HG02973 (cell line): ENCODE measurements around the gene SLC9A8.
"Not testable (repeated sequence)": the region's sequence is repeated elsewhere in the genome, so short reads cannot be mapped to it uniquely, and the experiment has no call there.

Experiments used
- ATAC-seq: cut with Tn5 transposase; IDR thresholded peaks from one replicate; pipeline ENCODE4 v1.9.1; 2021; ENCODE audit warnings: moderate library complexity; ENCODE audit not compliant: unreplicated experiment

Gene SLC9A8

GRCh38 chr20:49891476-49892110 is 79.0 kb downstream of the SLC9A8 start:
- ATAC-seq: no peak

- ATAC-seq: no peak
Observed at GRCh38 chr20:49892260-49892659, 79.6 kb downstream of the SLC9A8 start.

GRCh38 chr20:49892817-49893216 is 80.2 kb downstream of the SLC9A8 start:
- no peak for ATAC-seq

- ATAC-seq: no peak
Observed at GRCh38 chr20:49893242-49894072, 80.8 kb downstream of the SLC9A8 start.

GRCh38 chr20:49894073-49894470 is 81.4 kb downstream of the SLC9A8 start:
- ATAC-seq: no peak

GRCh38 chr20:49895474-49896093 is 83.0 kb downstream of the SLC9A8 start:
- ATAC-seq: not testable (repeated sequence)

- ATAC-seq: no peak
Observed at GRCh38 chr20:49896204-49896603, 83.6 kb downstream of the SLC9A8 start.

- ATAC-seq: no peak
Observed at GRCh38 chr20:49899541-49900383, 87.1 kb downstream of the SLC9A8 start.

GRCh38 chr20:49901588-49901987 is 89.0 kb downstream of the SLC9A8 start:
- ATAC-seq: no peak

GRCh38 chr20:49904440-49905214 is 92.0 kb downstream of the SLC9A8 start:
- ATAC-seq: no peak

GRCh38 chr20:49905415-49906091 is 92.9 kb downstream of the SLC9A8 start:
- ATAC-seq: no peak

- ATAC-seq: no peak
Observed at GRCh38 chr20:49906101-49906604, 93.5 kb downstream of the SLC9A8 start.

- ATAC-seq: no peak
Observed at GRCh38 chr20:49906615-49907154, 94.1 kb downstream of the SLC9A8 start.

- ATAC-seq: no peak
Observed at GRCh38 chr20:49907405-49908257, 95.0 kb downstream of the SLC9A8 start.

- ATAC-seq: no peak
Observed at GRCh38 chr20:49908258-49908565, 95.6 kb downstream of the SLC9A8 start.

- no peak for ATAC-seq
Observed at GRCh38 chr20:49909499-49910339, 97.1 kb downstream of the SLC9A8 start.

GRCh38 chr20:49910340-49910706 is 97.7 kb downstream of the SLC9A8 start:
- ATAC-seq: no peak
